Ishikawa (cell line): ENCODE measurements around the gene ATP2B2.

Experiments
- CEBPB ChIP-seq: IDR thresholded peaks from 2 replicates; pipeline ENCODE4 v1.6.1; 2012
- CREB1 ChIP-seq: IDR thresholded peaks from 2 replicates; pipeline ENCODE4 v1.6.1; 2012; ENCODE audit warnings: low read depth
- EGR1 ChIP-seq: IDR thresholded peaks from 2 replicates; pipeline ENCODE4 v1.6.1; 2012
- EP300 ChIP-seq: IDR thresholded peaks from 2 replicates; pipeline ENCODE4 v1.6.1; 2012; ENCODE audit warnings: borderline replicate concordance
- FOXM1 ChIP-seq: IDR thresholded peaks from 2 replicates; pipeline ENCODE4 v1.6.1; 2012; ENCODE audit warnings: low read depth, borderline replicate concordance
- MAX ChIP-seq: IDR thresholded peaks from 2 replicates; pipeline ENCODE4 v1.6.1; 2012
- NFIC ChIP-seq: IDR thresholded peaks from 2 replicates; pipeline ENCODE4 v1.6.1; 2012
- RAD21 ChIP-seq: IDR thresholded peaks from 2 replicates; pipeline ENCODE4 v1.6.1; 2012; ENCODE audit warnings: low read depth
- REST ChIP-seq: IDR thresholded peaks from 2 replicates; pipeline ENCODE4 v1.6.1; 2012; ENCODE audit warnings: low read depth, mild to moderate bottlenecking
- TAF1 ChIP-seq: IDR thresholded peaks from 2 replicates; pipeline ENCODE4 v1.6.1; 2012; ENCODE audit warnings: low read depth, mild to moderate bottlenecking
- TCF12 ChIP-seq: IDR thresholded peaks from 2 replicates; pipeline ENCODE4 v1.6.1; 2012; ENCODE audit warnings: low read depth
- TEAD4 ChIP-seq: IDR thresholded peaks from 2 replicates; pipeline ENCODE4 v1.6.1; 2012
- USF1 ChIP-seq: IDR thresholded peaks from 2 replicates; pipeline ENCODE4 v1.6.1; 2012
- YY1 ChIP-seq: IDR thresholded peaks from 2 replicates; pipeline ENCODE4 v1.6.1; 2012; ENCODE audit warnings: low read depth
- ZBTB7A ChIP-seq: IDR thresholded peaks from 2 replicates; pipeline ENCODE4 v1.6.1; 2012; ENCODE audit warnings: low read depth

ATP2B2 gene

DNA sequence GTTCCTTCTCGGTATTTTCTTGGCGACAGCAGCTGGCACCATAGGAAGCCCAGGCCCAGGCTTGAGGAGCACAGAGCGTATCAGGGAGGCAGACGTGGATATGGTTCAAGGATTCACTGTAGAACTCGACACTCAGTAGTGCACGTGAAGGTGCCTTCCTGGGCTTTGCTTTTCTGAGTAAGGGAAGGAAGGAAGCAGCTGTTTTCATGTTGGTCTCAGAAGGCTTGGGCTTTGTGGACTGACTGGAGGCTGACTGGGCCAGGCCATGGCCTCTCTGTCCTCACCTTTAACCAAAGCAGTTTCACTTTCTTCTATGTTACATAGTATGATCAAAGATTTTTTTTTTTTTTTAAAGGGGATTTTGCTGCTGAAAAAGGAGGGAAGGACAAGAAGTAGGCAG lies 205.7 kb downstream of the ATP2B2 start:
- no peak for TF ChIP-seq ZBTB7A
- no peak for TF ChIP-seq YY1
- TF ChIP-seq REST, result no peak
- TF ChIP-seq TCF12, result no peak
- TF ChIP-seq EP300, result no peak
- no peak for TF ChIP-seq MAX
- TF ChIP-seq FOXM1, result no peak
- TF ChIP-seq TEAD4, result no peak
- no peak for TF ChIP-seq EGR1
- TF ChIP-seq USF1, result no peak

DNA sequence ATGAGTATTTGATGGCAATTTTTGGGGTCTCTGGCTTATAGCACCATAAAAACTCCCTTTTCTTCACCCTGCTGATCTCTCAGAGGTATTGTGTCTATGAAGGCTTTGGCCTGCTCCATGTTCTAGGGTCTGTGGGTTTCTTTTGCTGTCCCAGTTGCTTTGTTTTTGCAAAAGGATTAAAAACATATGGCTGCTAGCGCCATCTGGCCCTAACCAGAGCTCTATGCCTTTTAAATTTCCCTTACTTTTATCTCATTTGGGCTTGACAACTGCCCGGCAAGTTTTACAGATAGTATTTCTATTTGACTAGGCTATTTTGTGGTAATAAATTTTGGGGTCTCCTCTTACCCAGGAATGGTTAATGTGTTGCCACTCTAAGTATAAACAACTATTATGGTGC lies 206.2 kb downstream of the ATP2B2 start:
- TF ChIP-seq USF1 (no peak), TEAD4 (no peak), TCF12 (no peak), YY1 (no peak), TAF1 (no peak), CREB1 (no peak), MAX (no peak), CEBPB (no peak), RAD21 (no peak)

DNA sequence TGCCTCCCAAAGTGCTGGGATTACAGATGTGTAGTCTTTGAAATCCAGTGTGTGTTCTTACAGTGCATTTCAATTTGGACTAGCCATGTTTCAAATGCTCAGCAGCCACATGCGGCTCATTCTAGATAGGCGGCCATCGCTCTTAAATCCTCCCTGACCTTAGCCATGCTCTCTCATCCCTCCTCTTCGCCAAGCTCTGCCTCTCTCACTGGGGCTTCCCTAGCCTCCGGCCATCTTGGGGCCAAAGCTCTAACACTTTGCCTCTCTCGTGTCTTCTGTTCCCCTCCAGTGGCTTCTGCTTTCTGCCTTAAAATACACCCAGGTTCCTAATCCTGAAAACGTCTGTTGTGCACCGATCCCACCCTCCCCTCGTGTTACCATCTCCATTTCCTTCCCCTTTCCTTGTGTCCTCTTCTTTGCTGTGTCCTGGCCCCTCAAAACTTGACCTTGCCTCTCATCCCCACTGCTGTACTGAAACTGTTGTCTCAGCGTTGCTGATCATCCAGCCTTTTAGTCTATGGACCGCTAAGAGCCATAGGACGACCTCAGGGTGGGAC lies 211.3 kb downstream of the ATP2B2 start:
- TF ChIP-seq FOXM1 (no peak), EP300 (no peak), CEBPB (no peak), TCF12 (no peak), RAD21 (no peak), REST (no peak), NFIC (no peak), CREB1 (no peak)

- TF ChIP-seq USF1 (no peak), MAX (no peak), TAF1 (no peak), CEBPB (no peak), ZBTB7A (no peak), TCF12 (no peak), EP300 (no peak), REST (no peak)
Observed at GRCh38 chr3:10292505-10293419, 212.6 kb downstream of the ATP2B2 start, which contains the start of gene GHRL. Gene GHRL (minus strand): TSS chr3:10292947. CDS start chr3:10290180, 2,767 bp downstream.
